Activated naive CD4-positive, alpha-beta T cell treated with anti-CD3 and anti-CD28 coated beads for 36 hours (primary cell): ENCODE data around the gene ZNF474. TPM values are rescaled to one million over a fixed set of nuclear protein-coding genes. Genes with fewer than 3 reads are reported as not detected.

ENCODE experiments used
- CTCF ChIA-PET: fragments of 350-600 bp; sonication (Branson Sonifier 250); formaldehyde crosslinking; loops from one replicate; lab custom pipeline; 2021; ENCODE audit warnings: antibody characterized with exemption; lab: Charles Lee
- DNase-seq: peaks from one replicate; pipeline ENCODE4 v3.0.0-alpha.2; 2020
- H3K27ac Mint-ChIP-seq: one replicate; pipeline ENCODE4 v1.8.0; 2021; ENCODE audit warnings: mild to moderate bottlenecking, mixed read lengths
- H3K27me3 Mint-ChIP-seq: one replicate; pipeline ENCODE4 v1.8.0; 2021; ENCODE audit warnings: low read depth, mixed read lengths
- H3K36me3 Mint-ChIP-seq: one replicate; pipeline ENCODE4 v1.8.0; 2021; ENCODE audit warnings: low read depth, mixed read lengths
- H3K4me1 Mint-ChIP-seq: one replicate; pipeline ENCODE4 v1.8.0; 2021; ENCODE audit warnings: low read depth, mixed read lengths
- H3K4me3 Mint-ChIP-seq: one replicate; pipeline ENCODE4 v1.8.0; 2021; ENCODE audit warnings: mild to moderate bottlenecking, moderate library complexity, mixed read lengths
- H3K9me3 Mint-ChIP-seq: one replicate; pipeline ENCODE4 v1.8.0; 2021; ENCODE audit warnings: mixed read lengths
- intact Hi-C: fragments of 100-400 bp; cut with micrococcal nuclease; formaldehyde crosslinking; loops from one replicate; pipeline ENCODE4 v1.15.1; 2023
- total RNA-seq, 2 experiments: library from RNA; stranded (reverse); gene quantifications; one replicate each; pipeline ENCODE4 v1.2.3, GENCODE V29; 2021

The ZNF474 gene
- total RNA-seq, 2 experiments from 2014 or later, result not detected

DNA sequence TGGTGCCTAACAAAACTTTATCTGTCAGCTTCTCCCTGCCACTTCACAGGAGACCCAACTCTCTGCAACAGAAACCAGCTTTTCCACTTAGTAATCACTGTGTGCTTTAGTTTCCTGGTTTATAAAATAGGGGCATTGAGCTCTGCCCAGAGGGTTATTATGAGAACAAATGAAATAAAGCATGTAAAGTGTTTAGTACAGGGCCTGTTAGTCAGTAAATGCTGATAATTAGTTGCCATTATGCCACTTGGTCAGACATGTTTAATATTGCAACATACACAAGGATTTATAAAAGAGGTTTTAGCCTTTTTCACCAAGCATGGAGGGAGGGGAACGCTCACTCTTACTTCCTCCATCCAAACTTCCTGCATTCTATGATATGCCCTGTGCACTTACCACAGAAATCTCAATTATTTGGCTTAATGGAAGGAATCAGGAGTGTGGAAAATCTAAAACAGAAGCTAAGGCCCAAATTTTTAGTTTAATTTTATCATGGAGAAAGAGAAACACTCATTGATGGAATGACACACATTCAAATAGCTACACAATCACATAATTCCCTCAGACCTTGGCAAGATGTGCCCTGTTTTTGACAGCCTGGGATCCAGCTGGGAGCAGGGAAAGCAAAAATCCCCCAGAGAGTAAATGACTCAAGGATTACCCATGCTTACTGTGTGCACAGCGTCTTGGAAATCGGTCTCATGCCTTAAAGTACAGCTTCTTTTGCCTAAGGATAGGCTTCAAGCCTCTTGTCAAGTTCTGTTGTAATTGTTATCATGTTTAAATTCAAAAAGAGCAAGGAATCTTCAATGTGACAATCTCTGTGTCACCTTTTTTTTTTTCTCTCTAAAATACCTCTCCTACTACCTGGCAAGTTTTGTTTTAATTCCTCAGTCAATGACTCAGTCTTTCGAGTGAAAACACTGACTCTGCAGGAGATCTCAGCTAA, 34.0 kb downstream of the ZNF474 start:
- intact Hi-C loops, result no loop called here
- no peak overlapping the region for H3K4me3 Mint-ChIP-seq
- CTCF ChIA-PET, result interaction anchor here (0.8 to 1.2 kb wide), 2 partner anchors 7 to 62 kb away, joined by 3 read pairs; no protein-coding TSS in a partner anchor

DNA sequence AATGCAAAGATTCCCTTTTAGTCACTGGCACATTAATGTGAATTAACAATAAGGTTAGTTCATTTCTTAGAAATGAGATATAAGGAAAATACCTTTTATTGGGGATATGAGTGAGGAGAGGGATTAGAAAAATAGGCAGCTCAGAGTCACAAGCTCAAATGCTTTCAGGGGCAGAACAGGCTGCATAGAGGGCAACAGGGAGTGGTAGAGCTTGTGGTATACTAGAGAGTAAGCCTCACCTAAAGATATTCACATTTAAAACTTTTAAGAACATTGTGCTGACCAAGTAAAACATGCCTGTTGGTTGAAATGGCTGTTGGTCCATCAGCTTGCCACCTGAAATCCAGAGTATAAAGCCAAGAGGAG, 34.7 kb downstream of the ZNF474 start:
- DNase-seq, result no peak
- H3K27ac Mint-ChIP-seq, result no peak overlapping the region
- peaks cover 5% of the 10 kb centered on the region for H3K27me3 Mint-ChIP-seq
- H3K4me3 Mint-ChIP-seq, result no peak overlapping the region
- no peaks in the 10 kb centered on the region for H3K36me3 Mint-ChIP-seq
- CTCF ChIA-PET, result interaction anchor here (0.8 to 1.2 kb wide), 2 partner anchors 8 to 62 kb away, joined by 3 read pairs; no protein-coding TSS in a partner anchor
- H3K9me3 Mint-ChIP-seq, result no peaks in the 10 kb centered on the region
- intact Hi-C loops, result no loop called here
- no peaks in the 10 kb centered on the region for H3K4me1 Mint-ChIP-seq

More for the DNA sequence above, 34.0 kb downstream of the ZNF474 start:
- peaks cover 2% of the 10 kb centered on the region for H3K27me3 Mint-ChIP-seq
- no peak for DNase-seq
- H3K9me3 Mint-ChIP-seq, result no peaks in the 10 kb centered on the region
- no peaks in the 10 kb centered on the region for H3K36me3 Mint-ChIP-seq
- H3K4me1 Mint-ChIP-seq, result no peaks in the 10 kb centered on the region
- H3K27ac Mint-ChIP-seq, result no peak overlapping the region

DNA sequence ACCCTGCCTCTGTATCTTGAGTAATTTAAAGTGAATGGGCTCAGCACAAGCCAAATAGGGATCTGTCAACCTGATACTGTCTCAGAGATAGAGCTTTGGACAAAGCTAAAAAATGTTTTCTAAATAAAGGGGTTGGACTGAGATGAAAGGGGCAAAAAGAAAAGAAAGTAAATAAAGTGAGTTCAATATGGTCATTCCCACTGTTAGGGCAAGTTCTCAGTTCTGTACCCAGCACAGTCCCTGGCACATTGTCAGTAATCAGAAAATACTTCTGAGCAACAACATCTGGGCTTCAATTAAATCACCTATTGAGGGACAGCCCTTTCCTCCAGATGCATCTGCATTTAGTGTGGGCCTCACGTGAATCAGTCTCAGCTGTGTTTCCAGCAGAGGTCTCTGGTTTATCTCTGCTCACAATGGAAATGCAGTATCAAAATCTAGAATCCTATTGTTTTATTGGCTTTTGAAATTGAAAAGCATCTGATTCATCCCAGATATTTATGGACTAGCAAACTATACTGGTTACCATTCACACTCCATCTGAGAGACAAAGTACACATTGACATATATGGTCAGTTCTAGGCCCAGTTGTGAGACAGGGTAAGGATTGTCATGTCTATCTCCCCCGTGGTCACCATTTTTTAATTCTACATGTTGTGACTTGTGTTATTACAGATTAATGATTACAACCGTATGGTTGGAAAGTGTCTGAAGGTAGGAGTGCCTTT, 35.6 kb downstream of the ZNF474 start:
- CTCF ChIA-PET, result interaction anchor here (1.2 kb wide), 1 partner anchor 9 kb away, joined by 3 read pairs; no protein-coding TSS in a partner anchor
- H3K4me3 Mint-ChIP-seq, result no peak overlapping the region
- DNase-seq, result no peak
- peaks cover 5% of the 10 kb centered on the region for H3K27me3 Mint-ChIP-seq
- H3K27ac Mint-ChIP-seq, result no peak overlapping the region
- H3K4me1 Mint-ChIP-seq, result no peaks in the 10 kb centered on the region
- intact Hi-C loops, result loop anchor here (5.0 kb wide), 1 partner anchor 1398 kb away; no protein-coding TSS in a partner anchor
- H3K36me3 Mint-ChIP-seq, result no peaks in the 10 kb centered on the region
- H3K9me3 Mint-ChIP-seq, result no peaks in the 10 kb centered on the region

DNA sequence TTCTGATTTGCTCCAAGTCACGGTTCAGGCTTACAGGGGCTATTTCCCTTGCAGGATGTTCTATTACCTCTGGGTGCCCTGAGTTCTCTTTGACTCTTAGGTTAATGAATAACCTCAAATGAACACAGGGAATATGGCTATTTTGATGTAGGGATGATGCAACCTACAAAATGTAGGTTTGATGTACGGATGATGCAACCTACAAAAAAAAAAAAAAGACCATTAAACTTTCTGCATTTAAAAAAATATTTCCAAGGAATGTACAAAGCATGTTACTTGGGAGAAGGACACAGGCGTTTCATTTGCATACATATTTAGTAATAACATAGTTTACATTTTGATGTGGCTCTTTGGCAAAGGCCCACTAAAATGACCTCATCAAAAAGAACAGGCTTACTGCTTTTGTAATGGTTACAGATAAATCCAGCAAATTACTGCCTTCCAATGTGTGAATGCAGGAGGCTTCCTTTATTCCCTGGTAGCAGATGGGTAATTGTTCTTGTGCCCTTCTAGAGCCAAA, 36.3 kb downstream of the ZNF474 start:
- intact Hi-C loops, result loop anchor here (5.0 kb wide), 1 partner anchor 1398 kb away; no protein-coding TSS in a partner anchor
- no peak overlapping the region for H3K27ac Mint-ChIP-seq
- H3K4me3 Mint-ChIP-seq, result no peak overlapping the region
- peaks cover 5% of the 10 kb centered on the region for H3K27me3 Mint-ChIP-seq
- DNase-seq, result no peak
- no peaks in the 10 kb centered on the region for H3K4me1 Mint-ChIP-seq
- no peaks in the 10 kb centered on the region for H3K36me3 Mint-ChIP-seq
- no peaks in the 10 kb centered on the region for H3K9me3 Mint-ChIP-seq
- CTCF ChIA-PET, result no interaction called here

DNA sequence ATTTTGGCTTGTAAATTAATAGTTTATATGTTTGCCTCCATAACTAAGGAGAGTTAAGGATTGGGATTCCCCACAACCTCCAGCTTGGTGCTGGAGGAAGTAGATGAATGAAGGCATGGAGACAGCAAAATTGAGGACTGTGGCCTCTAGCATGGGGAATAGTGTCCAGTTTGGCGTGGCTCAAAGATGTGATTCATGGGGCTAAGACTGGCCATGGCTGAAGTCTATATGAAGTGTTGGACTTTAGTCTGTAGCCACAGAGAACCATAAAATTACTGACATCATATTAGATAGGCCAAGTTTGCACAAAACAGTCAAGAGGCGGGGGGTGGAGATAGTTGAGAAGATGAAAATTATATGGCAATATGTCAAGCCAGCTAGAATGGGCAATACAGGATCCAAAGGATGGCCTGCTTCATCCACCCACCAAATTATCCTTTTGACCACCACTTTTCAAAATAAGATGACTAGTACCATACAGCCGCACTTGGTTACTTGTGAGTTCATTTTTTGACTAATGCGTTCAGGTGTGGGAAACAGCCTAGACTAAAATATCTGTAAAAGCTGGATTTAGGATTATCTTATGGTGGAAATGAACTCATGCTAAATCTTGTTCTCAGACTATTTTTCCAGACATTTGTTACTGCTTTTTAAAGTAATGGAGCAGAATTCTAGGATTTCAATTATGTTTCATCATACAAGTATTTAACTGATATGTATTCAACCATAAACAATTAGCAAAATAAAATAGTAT, 40.2 kb downstream of the ZNF474 start:
- intact Hi-C loops, result loop anchor here (5.0 kb wide), 1 partner anchor 1402 kb away; no protein-coding TSS in a partner anchor
- Mint-ChIP-seq H3K9me3 (no peaks in the 10 kb centered on the region), H3K4me3 (no peak overlapping the region), H3K4me1 (no peaks in the 10 kb centered on the region), H3K27ac (no peak overlapping the region), H3K27me3 (peaks cover 3% of the 10 kb centered on the region), H3K36me3 (no peaks in the 10 kb centered on the region)
- DNase-seq, result no peak
- CTCF ChIA-PET, result no interaction called here

DNA sequence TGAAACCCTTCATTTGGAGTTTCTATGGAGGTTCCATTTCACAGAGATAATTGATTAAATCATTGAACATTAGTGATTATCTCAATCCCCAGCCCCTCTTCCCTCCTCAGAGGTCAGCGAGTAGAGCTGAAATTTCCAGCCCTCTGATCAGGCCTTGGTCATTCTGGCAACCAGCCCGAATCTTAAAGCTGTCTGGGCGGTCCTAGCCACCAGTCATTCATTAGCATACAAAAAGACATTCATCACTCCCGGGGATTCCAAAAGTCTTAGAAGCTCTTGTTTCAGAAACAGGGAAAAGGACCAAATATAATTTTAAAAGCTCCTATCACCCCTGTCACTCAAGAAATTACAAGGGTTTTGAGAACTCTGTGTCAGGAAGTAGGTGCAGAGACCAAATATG, 41.3 kb downstream of the ZNF474 start:
- CTCF ChIA-PET, result interaction anchor here (1.4 kb wide), 1 partner anchor 14 kb away, joined by 3 read pairs; no protein-coding TSS in a partner anchor
- intact Hi-C loops, result no loop called here
- DNase-seq, result no peak
- H3K27me3 Mint-ChIP-seq, result peaks cover 3% of the 10 kb centered on the region
- no peaks in the 10 kb centered on the region for H3K36me3 Mint-ChIP-seq
- H3K4me3 Mint-ChIP-seq, result no peak overlapping the region
- H3K27ac Mint-ChIP-seq, result no peak overlapping the region
- no peaks in the 10 kb centered on the region for H3K4me1 Mint-ChIP-seq
- no peaks in the 10 kb centered on the region for H3K9me3 Mint-ChIP-seq

DNA sequence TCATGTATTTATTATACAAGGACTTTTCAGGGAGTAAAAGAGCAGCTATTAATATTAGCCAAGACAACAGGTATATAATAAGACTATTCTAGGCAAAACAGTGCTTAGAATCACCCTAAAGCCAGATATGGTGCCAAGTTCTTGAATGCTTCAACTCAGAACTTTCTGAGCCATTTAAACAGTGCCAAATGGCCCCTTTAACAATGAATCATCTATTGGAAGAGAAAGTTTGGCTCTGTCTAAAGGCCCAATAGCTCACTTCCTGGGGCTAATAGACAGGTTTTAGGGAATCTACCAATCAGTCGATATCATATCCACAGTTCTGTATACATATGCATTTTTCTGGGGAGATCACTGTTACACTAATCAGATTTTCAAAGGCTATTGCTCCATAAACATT, 42.9 kb downstream of the ZNF474 start:
- Mint-ChIP-seq H3K27ac (no peak overlapping the region), H3K36me3 (no peaks in the 10 kb centered on the region)
- intact Hi-C loops, result no loop called here

DNA sequence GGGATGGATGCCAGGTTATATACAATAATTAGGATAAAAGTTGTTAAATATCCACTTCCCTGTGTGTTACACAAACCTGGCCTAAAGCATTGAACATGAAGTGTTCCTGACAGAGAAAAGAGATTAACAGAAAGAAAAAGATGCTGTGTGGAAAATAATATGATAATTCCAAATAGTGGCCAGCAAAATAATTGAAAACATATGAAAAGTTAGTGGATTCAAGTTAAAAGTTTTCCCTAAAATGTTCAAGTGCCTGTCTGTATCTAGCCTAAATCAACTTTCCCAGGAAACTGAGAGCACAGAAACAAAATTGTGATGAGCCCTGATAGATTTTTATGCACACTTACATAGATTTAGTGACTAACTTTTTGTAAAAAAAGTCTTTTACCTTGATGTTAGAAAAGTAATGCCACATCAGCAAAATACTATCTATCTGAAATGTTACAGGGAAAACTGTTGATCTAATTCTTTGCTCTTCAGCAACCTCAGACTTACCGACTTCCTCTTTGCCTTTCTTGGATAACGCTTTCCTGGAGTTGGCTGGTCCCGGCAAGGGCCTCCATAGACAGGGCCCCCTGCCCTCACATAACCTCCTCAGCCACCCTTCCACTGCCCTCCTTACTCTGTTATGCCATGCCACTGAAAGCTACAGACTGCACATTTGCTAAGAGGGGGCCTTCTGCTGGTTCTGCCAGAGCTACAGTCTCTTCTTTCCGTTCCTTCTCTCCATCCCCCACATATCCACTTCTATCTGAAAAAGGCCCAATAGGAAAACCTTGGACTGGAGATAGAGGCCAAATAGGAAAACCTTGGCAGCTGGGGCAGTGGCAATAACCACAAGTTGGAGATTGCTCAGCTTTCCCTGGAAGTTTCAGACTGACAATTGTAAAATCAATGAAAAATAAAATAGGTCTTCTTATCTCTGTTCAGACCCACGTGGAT, 44.4 kb downstream of the ZNF474 start:
- no peak for DNase-seq
- CTCF ChIA-PET, result no interaction called here
- intact Hi-C loops, result no loop called here
- Mint-ChIP-seq H3K9me3 (no peaks in the 10 kb centered on the region), H3K4me1 (no peaks in the 10 kb centered on the region), H3K27ac (no peak overlapping the region), H3K27me3 (peaks cover 3% of the 10 kb centered on the region), H3K4me3 (no peak overlapping the region), H3K36me3 (no peaks in the 10 kb centered on the region)

More for the DNA sequence above, 42.9 kb downstream of the ZNF474 start:
- CTCF ChIA-PET, result interaction anchor here (1.4 kb wide), 1 partner anchor 16 kb away, joined by 3 read pairs; no protein-coding TSS in a partner anchor
- Mint-ChIP-seq H3K4me3 (no peak overlapping the region), H3K4me1 (no peaks in the 10 kb centered on the region), H3K9me3 (no peaks in the 10 kb centered on the region), H3K27me3 (peaks cover 3% of the 10 kb centered on the region)
- DNase-seq, result no peak

DNA sequence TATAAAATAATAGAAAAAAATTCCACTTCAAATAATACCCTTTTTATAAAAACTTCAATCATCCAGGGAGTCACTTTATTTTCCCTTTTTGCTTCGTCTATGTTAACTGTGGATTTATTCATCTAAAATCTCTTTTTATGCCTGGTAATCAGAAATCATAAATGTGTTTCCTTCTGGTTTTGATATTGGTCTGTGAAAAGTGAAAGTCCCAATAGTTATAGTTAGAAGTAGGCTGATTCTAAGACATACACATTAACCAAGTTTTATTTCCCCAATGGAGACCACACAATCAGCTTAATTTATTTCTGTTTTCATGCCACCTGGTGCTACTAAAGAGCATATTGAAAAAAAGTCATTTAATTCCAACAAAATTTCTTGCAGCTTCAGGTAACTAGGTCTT, 45.7 kb downstream of the ZNF474 start:
- Mint-ChIP-seq H3K36me3 (peaks cover 1% of the 10 kb centered on the region), H3K9me3 (peaks cover 4% of the 10 kb centered on the region), H3K27ac (no peak overlapping the region), H3K4me3 (no peak overlapping the region), H3K4me1 (no peaks in the 10 kb centered on the region), H3K27me3 (peaks cover 2% of the 10 kb centered on the region)
- no peak for DNase-seq
- CTCF ChIA-PET, result no interaction called here
- intact Hi-C loops, result no loop called here

DNA sequence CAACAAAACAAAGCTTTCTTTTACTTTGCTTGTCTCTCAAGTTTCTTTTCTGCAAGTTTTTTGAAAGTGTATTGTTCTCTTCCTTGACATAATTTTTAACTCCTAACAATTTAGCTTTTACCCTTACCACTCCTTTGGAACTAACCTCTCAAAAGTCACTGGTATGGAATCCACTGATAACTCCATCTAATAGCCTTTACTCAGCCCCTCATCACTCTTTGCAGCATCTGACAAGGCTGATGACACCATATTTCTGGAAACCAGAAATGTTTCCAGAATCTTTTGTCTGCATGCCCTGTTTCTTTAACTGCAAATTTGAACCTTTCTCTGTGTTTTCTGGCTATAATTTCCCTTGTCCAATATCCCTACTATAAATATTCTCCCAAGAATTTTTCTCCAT, 46.5 kb downstream of the ZNF474 start:
- H3K4me3 Mint-ChIP-seq, result no peak overlapping the region
- peaks cover 1% of the 10 kb centered on the region for H3K36me3 Mint-ChIP-seq
- CTCF ChIA-PET, result no interaction called here
- peaks cover 5% of the 10 kb centered on the region for H3K4me1 Mint-ChIP-seq
- H3K27me3 Mint-ChIP-seq, result peaks cover 2% of the 10 kb centered on the region
- DNase-seq, result no peak
- intact Hi-C loops, result no loop called here
- peaks cover 4% of the 10 kb centered on the region for H3K9me3 Mint-ChIP-seq
- no peak overlapping the region for H3K27ac Mint-ChIP-seq

DNA sequence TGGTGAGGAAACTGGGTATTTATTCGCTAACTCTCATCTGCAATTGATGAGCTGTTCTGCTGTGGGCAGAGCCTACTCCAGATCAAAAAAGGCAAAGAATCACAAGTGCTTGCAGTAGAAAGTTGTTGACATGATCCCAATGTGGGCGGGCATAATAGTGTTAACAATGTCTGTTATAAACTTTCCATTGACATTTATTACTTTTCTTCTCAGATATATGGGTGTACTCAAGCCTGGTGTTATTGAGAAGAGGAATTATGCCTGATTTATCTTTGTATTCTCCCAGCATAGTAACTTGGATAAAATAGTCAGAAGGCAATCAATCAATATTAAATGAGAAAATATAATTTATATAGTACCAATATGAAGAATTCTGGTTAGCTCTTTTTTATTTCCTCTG, 47.8 kb downstream of the ZNF474 start:
- Mint-ChIP-seq H3K4me1 (peaks cover 11% of the 10 kb centered on the region), H3K36me3 (peaks cover 1% of the 10 kb centered on the region), H3K9me3 (peaks cover 4% of the 10 kb centered on the region), H3K27me3 (peaks cover 5% of the 10 kb centered on the region), H3K27ac (no peak overlapping the region), H3K4me3 (no peak overlapping the region)
- CTCF ChIA-PET, result interaction anchor here (0.6 kb wide), 1 partner anchor 815 kb away, joined by 3 read pairs; no protein-coding TSS in a partner anchor
- intact Hi-C loops, result no loop called here
- no peak for DNase-seq
